Activated naive CD8-positive, alpha-beta T cell (primary cell): ENCODE data around the gene SPANXN3.
"Not testable (repeated sequence)": the region's sequence is repeated elsewhere in the genome, so short reads cannot be mapped to it uniquely, and the experiment has no call there.

Experiments used
- H3K27ac Mint-ChIP-seq: one replicate; pipeline ENCODE4 v1.8.0; 2021; ENCODE audit warnings: mixed read lengths
- H3K27me3 Mint-ChIP-seq: one replicate; pipeline ENCODE4 v1.8.0; 2021; ENCODE audit warnings: mixed read lengths
- H3K36me3 Mint-ChIP-seq: one replicate; pipeline ENCODE4 v1.8.0; 2021; ENCODE audit warnings: mixed read lengths
- H3K4me1 Mint-ChIP-seq: one replicate; pipeline ENCODE4 v1.8.0; 2021; ENCODE audit warnings: low read depth, mixed read lengths
- H3K4me3 Mint-ChIP-seq: one replicate; pipeline ENCODE4 v1.8.0; 2021; ENCODE audit warnings: mild to moderate bottlenecking, mixed read lengths
- H3K9me3 Mint-ChIP-seq: one replicate; pipeline ENCODE4 v1.8.0; 2021; ENCODE audit warnings: low read depth, mixed read lengths

SPANXN3 gene

GRCh38 chrX:143517375-143517774 is at the start of gene SPANXN3:
Gene SPANXN3, minus strand, starts transcription at chrX:143517475. Its CDS starts 84 bp downstream, at chrX:143517391.
- not testable (repeated sequence) for H3K4me3 Mint-ChIP-seq, H3K36me3 Mint-ChIP-seq, H3K4me1 Mint-ChIP-seq, H3K27me3 Mint-ChIP-seq, H3K27ac Mint-ChIP-seq, H3K9me3 Mint-ChIP-seq

- Mint-ChIP-seq H3K4me3 (no peak overlapping the region), H3K27ac (no peak overlapping the region), H3K9me3 (no peaks in the 10 kb centered on the region), H3K36me3 (no peaks in the 10 kb centered on the region), H3K27me3 (no peaks in the 10 kb centered on the region), H3K4me1 (no peaks in the 10 kb centered on the region)
These were observed 18.9 kb upstream of the SPANXN3 start for GRCh38 chrX:143536176-143536575.

- not testable (repeated sequence) for H3K27ac Mint-ChIP-seq, H3K27me3 Mint-ChIP-seq, H3K36me3 Mint-ChIP-seq, H3K4me3 Mint-ChIP-seq, H3K4me1 Mint-ChIP-seq, H3K9me3 Mint-ChIP-seq
These were observed 15.1 kb downstream of the SPANXN3 start for GRCh38 chrX:143502196-143502595.

- Mint-ChIP-seq H3K27me3 (no peaks in the 10 kb centered on the region), H3K36me3 (no peaks in the 10 kb centered on the region), H3K27ac (no peak overlapping the region), H3K4me1 (no peaks in the 10 kb centered on the region), H3K9me3 (peaks cover 4% of the 10 kb centered on the region), H3K4me3 (no peak overlapping the region)
These were observed 16.5 kb downstream of the SPANXN3 start for GRCh38 chrX:143500751-143501150.

- H3K9me3 Mint-ChIP-seq: no peaks in the 10 kb centered on the region
- H3K27me3 Mint-ChIP-seq: no peaks in the 10 kb centered on the region
- no peak overlapping the region for H3K4me3 Mint-ChIP-seq
- no peaks in the 10 kb centered on the region for H3K4me1 Mint-ChIP-seq
- H3K27ac Mint-ChIP-seq: no peak overlapping the region
- no peaks in the 10 kb centered on the region for H3K36me3 Mint-ChIP-seq
These were observed 31.2 kb downstream of the SPANXN3 start for GRCh38 chrX:143486105-143486504.

- Mint-ChIP-seq H3K4me1 (no peaks in the 10 kb centered on the region), H3K4me3 (no peak overlapping the region), H3K9me3 (no peaks in the 10 kb centered on the region), H3K36me3 (no peaks in the 10 kb centered on the region), H3K27ac (no peak overlapping the region), H3K27me3 (no peaks in the 10 kb centered on the region)
These were observed 40.5 kb downstream of the SPANXN3 start for GRCh38 chrX:143476751-143477150.

GRCh38 chrX:143472347-143472938 is 44.8 kb downstream of the SPANXN3 start:
- Mint-ChIP-seq H3K4me1 (no peaks in the 10 kb centered on the region), H3K9me3 (no peaks in the 10 kb centered on the region), H3K4me3 (no peak overlapping the region), H3K36me3 (no peaks in the 10 kb centered on the region), H3K27me3 (no peaks in the 10 kb centered on the region), H3K27ac (no peak overlapping the region)

GRCh38 chrX:143466130-143466529 is 51.1 kb downstream of the SPANXN3 start:
- H3K27me3 Mint-ChIP-seq: no peaks in the 10 kb centered on the region
- no peaks in the 10 kb centered on the region for H3K9me3 Mint-ChIP-seq
- no peaks in the 10 kb centered on the region for H3K36me3 Mint-ChIP-seq
- H3K4me3 Mint-ChIP-seq: no peak overlapping the region
- H3K27ac Mint-ChIP-seq: no peak overlapping the region
- no peaks in the 10 kb centered on the region for H3K4me1 Mint-ChIP-seq

- no peaks in the 10 kb centered on the region for H3K36me3 Mint-ChIP-seq
- H3K27me3 Mint-ChIP-seq: no peaks in the 10 kb centered on the region
- no peaks in the 10 kb centered on the region for H3K4me1 Mint-ChIP-seq
- H3K27ac Mint-ChIP-seq: no peak overlapping the region
- no peaks in the 10 kb centered on the region for H3K9me3 Mint-ChIP-seq
- no peak overlapping the region for H3K4me3 Mint-ChIP-seq
These were observed 54.6 kb downstream of the SPANXN3 start for GRCh38 chrX:143462696-143463095.

GRCh38 chrX:143461606-143462005 is 55.7 kb downstream of the SPANXN3 start:
- no peaks in the 10 kb centered on the region for H3K27me3 Mint-ChIP-seq
- H3K9me3 Mint-ChIP-seq: no peaks in the 10 kb centered on the region

More at GRCh38 chrX:143461606-143462005, 55.7 kb downstream of the SPANXN3 start:
- H3K36me3 Mint-ChIP-seq: no peaks in the 10 kb centered on the region
- H3K4me3 Mint-ChIP-seq: no peak overlapping the region
- H3K4me1 Mint-ChIP-seq: no peaks in the 10 kb centered on the region
- H3K27ac Mint-ChIP-seq: no peak overlapping the region
